ENCODE measurements around the gene ZFYVE9. TPM values are rescaled to one million over a fixed set of nuclear protein-coding genes. Genes with fewer than 3 reads are reported as not detected.

Gene ZFYVE9
- total and polyA plus RNA-seq, 2 of the 8 experiments (the other 6 are each of a cell fraction or from before 2014, with no cell fraction given): 5.8 to 26.5 TPM

DNA sequence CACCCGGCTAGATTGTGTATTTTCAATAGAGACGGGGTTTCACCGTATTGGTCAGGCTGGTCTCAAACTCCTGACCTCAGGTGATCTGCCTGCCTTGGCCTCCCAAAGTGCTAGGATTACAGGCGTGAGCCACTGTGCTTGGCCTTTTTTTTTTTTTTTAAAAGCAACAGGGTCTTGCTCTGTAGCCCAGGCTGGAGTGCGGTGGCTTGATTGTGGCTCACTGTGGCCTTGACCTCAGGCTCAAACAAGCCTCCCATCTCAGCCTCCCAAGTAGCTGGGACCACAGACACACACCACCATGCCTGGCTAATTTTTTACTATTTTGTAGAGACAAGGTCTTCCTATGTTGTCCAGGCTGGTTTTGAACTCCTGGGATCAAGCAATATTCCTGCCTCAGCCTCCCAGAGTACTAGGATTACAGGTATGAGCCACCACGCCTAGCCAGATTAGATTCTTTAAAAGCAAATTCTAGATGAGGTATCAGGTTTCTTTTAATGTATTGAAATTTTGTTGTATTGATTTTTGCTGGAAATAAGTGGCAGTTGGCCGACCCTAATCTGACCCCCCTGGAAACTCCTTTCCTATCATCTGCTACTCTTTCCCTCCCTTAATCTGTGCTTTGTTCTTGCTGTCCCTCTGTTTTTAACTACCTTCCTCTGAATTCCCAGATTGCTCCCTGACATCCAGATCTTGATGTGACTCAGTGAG is 26.6 kb downstream of the ZFYVE9 start:
- Histone ChIP-seq H2BK120ac (replicated peaks; ENCODE audit: low read depth, low read length) (no peak overlapping the region), H3K79me2 (ENCODE audit: control insufficient read depth in 1 of 2, insufficient read depth in 2 of 2, low read length in 2 of 2) (peaks cover 0 to 5% of the 10 kb centered on the region in 2 experiments; a peak in 2 of 4 replicates), H3K23me2 (ENCODE audit: low read depth, low read length) (no peaks in the 10 kb centered on the region), H3K4ac (replicated peaks; ENCODE audit: insufficient read length, low read depth, low read length) (no peak overlapping the region), H2AFZ (ENCODE audit: low read length) (no peak overlapping the region), H3K18ac (ENCODE audit: extremely low read depth, low read length) (no peak overlapping the region), H2AK5ac (ENCODE audit: low read depth, low read length) (no peak overlapping the region), H3K27me3 (replicated peaks in 1 of 4; ENCODE audit: control insufficient read depth in 3 of 4, extremely low read depth in 1 of 4, insufficient read depth in 3 of 4, low read length in 3 of 4) (no peaks in the 10 kb centered on the region), H4K20me1 (replicated peaks in 1 of 2; ENCODE audit: control insufficient read depth in 1 of 2, insufficient read depth in 2 of 2, low read length in 2 of 2) (no peaks in the 10 kb centered on the region), H3K4me2 (ENCODE audit: insufficient read depth in 1 of 2, low read depth in 2 of 2, low read length in 2 of 2) (no peak overlapping the region), H3K23ac (ENCODE audit: insufficient read length) (no peak overlapping the region), H2BK20ac (ENCODE audit: low read length) (no peak overlapping the region), H3K79me1 (ENCODE audit: low read depth, low read length) (0 out of 2 replicates have a peak, but pooled peaks cover 3% of the 10 kb centered on the region), H3K4me1 (replicated peaks in 1 of 4; ENCODE audit: control insufficient read depth in 3 of 4, insufficient read depth in 4 of 4, low read length in 3 of 4) (no peaks in the 10 kb centered on the region), H3K9me3 (ENCODE audit: insufficient read depth in 2 of 2, low read depth in 1 of 2, low read length in 1 of 2) (0 out of 4 replicates have a peak, but pooled peaks cover 0 to 4% of the 10 kb centered on the region in 2 experiments), H3K36me3 (ENCODE audit: control insufficient read depth in 2 of 4, insufficient read depth in 4 of 4, low read length in 3 of 4) (no peaks in the 10 kb centered on the region), H2BK15ac (ENCODE audit: low read length) (no peak overlapping the region), H3K27ac (ENCODE audit: low read depth, low read length) (no peak overlapping the region), H4K91ac (replicated peaks; ENCODE audit: insufficient read length, low read length) (no peak overlapping the region), H2BK12ac (ENCODE audit: low read depth, low read length) (no peak overlapping the region), H3K9ac (replicated peaks in 1 of 4; ENCODE audit: extremely low read depth in 1 of 4, low read depth in 3 of 4, low read length in 3 of 4) (no peak overlapping the region), H3K56ac (replicated peaks; ENCODE audit: insufficient read length, low read depth, low read length) (no peak overlapping the region), H3K4me3 (ENCODE audit: extremely low read depth in 1 of 4, insufficient read depth in 2 of 4, low read depth in 3 of 4, low read length in 4 of 4) (no peak overlapping the region), H3K14ac (ENCODE audit: insufficient read length) (no peak overlapping the region), H4K5ac (ENCODE audit: insufficient read length, low read depth, low read length) (no peak overlapping the region), H2BK5ac (ENCODE audit: low read depth, low read length) (no peak overlapping the region), H4K8ac (ENCODE audit: extremely low read depth, insufficient read depth, low read length) (no peak overlapping the region)
- FAIRE-seq (no peak), DNase-seq (ENCODE audit: low read depth in 1 of 2, low spot score in 2 of 2) (no peak)
- 88% methylated on average over 5 of the region's 7 CpGs; no CpG with 5 or more reads in 1 of the 2 experiments for WGBS, 2 experiments (ENCODE audit: extremely low coverage in 1 of 2, insufficient coverage in 1 of 2, insufficient read length in 1 of 2, insufficient replicate concordance in 2 of 2, low coverage in 1 of 2, low lambda C conversion rate in 2 of 2, missing lambda C conversion rate in 1 of 2)
- CTCF ChIA-PET (ENCODE audit: partially characterized antibody): no interaction called here
- POLR2A ChIA-PET (ENCODE audit: partially characterized antibody): no interaction called here
- TF ChIP-seq CREB1 (IDR thresholded peaks at IDR 0.05): no peak
- TF ChIP-seq ZNF274 (IDR thresholded peaks at IDR 0.05; ENCODE audit: borderline replicate concordance, extremely low read depth, low read length): no peak
- no peak for TF ChIP-seq CBX5 (IDR thresholded peaks at IDR 0.05; ENCODE audit: low read depth, low read length)
- TF ChIP-seq TAF7 (optimal IDR thresholded peaks at IDR 0.05; ENCODE audit: borderline replicate concordance, low read depth, low read length): no peak
- TF ChIP-seq NANOG (IDR thresholded peaks at IDR 0.05; ENCODE audit: insufficient read depth, low read depth, low read length, poor library complexity, severe bottlenecking): no peak
- no peak for TF ChIP-seq SIRT6 (IDR thresholded peaks at IDR 0.05; ENCODE audit: low read length)
- TF ChIP-seq BCL11A (IDR thresholded peaks at IDR 0.05; ENCODE audit: low read depth in 2 of 2, low read length in 2 of 2): no peak
- TF ChIP-seq KDM1A (IDR thresholded peaks at IDR 0.05; ENCODE audit: borderline replicate concordance, low read length): no peak
- no peak for TF ChIP-seq TEAD4 (IDR thresholded peaks at IDR 0.05; ENCODE audit: low read depth, low read length)
- no peak for TF ChIP-seq POLR2A (IDR thresholded peaks at IDR 0.05; ENCODE audit: control extremely low read depth in 1 of 2, low read depth in 2 of 2, low read length in 2 of 2)
- no peak for TF ChIP-seq SUZ12 (IDR thresholded peaks at IDR 0.05; ENCODE audit: low read length)
- no peak for TF ChIP-seq SAP30 (IDR thresholded peaks at IDR 0.05; ENCODE audit: insufficient read depth, insufficient replicate concordance, low read length)

Measured in H1 (cell line).